HG03025 (cell line): ENCODE measurements around the gene FAM162B.
"Not testable (repeated sequence)": the region's sequence is repeated elsewhere in the genome, so short reads cannot be mapped to it uniquely, and the experiment has no call there.

ENCODE experiments used
- ATAC-seq: cut with Tn5 transposase; IDR thresholded peaks from one replicate; pipeline ENCODE4 v1.9.1; 2021; ENCODE audit warnings: mild to moderate bottlenecking, moderate library complexity; ENCODE audit not compliant: unreplicated experiment, low FRiP score

Gene FAM162B

DNA sequence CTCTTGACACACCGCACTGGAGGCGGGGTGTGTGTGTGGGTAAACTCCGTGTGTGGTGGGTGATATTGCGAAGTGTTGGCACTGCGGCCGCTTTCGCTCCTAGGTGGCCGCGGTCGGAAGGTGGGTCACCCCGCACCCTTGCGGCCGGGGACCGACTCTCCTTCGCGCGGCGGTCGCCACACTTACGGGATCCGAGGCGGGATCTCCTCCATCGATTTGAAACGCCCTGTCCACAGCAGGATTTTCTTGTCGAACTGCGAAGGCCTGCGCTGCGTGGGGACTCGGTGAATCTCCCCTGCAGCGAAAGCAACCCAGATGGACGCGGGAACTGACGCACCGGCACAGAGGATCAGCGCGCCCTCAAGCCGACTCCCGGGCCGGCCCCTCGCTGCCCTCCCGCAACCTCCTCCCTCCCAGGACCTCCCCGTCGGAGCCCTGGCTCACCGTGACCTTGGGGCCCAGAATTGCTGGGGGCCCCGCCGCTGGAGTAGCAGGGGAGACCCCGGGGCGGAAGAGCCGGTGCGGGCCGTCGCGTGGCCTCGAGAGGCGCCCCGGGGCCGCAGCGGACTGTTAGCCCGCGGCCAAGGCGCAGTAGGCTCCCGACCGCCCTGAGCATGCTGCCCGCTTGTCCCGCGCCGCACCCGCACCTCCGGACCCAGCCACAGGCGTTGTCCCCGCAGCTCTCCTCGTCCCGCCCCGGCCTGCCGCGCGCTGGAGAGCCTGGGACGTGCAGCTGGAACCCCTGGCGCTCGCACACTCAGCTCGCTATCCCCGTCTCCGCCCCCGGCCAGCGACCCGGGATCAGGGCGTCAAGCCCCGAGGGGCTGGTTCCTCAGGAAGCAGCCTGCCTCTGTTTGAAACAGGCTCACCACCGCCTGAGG lies at the start of gene FAM162B:
Gene FAM162B (minus strand): TSS at position 759 of the 881 bp plus-strand sequence. CDS start 143 bp downstream, at position 616.
- no peak for ATAC-seq

GRCh38 chr6:116812051-116812650 lies 46.6 kb upstream of the FAM162B start:
- ATAC-seq = no peak

DNA sequence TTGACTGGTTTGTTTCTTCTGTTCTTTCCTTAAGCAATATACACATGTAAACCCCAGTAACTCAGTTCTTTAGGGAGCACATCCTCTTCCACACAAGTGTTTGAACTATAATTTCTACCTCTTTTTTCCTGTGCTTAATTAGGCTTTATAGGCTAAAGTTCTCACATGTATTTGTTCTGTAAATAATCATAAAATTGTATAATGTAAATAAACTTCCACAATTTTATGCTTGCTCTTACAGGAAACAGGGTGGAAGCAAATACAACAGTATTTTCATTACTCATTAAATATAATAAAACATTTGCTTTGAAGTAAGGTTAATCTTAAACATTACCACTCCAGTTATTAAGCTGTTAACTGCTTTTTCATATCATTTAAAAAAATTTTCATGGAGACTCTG lies 36.5 kb upstream of the FAM162B start:
- ATAC-seq = no peak

DNA sequence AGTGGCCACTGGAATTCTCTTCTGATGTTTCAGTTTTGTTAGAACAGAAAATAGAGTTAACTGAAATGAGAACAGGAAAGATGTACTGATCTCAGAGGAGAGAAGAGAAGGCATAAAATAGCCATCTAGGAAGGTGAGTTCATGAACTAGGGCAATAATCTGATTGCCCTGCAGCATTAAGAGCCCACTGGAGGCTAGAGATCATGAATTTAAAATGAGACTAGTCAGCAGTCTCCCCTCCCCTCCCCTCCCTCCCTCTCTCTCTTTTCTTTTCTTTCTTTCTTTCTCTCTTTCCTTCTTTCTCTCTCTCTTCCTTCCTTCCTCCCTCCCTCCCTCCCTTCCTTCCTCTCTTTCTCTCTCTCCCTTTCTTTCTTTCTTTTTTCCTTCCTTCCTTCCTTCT lies 34.4 kb upstream of the FAM162B start:
- no peak for ATAC-seq

DNA sequence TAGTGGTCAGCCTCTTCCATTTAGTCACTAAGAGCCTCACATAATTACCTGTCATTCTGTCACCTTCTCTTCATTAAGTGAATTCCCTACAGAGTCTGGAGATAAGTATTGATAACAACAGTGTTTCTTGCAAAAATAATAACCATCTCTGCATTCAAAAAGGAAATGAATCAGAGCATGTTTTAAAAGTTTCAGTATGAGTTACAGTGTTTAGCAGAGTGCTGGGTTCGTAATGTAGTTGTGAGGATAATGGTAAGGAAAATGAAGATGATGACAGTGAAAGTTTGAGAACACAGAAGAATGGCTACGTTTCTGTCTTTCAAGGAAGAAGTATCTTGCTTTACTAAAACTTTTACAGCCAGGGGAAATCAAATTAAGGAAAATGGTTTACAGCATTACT lies 32.1 kb upstream of the FAM162B start:
- ATAC-seq = no peak

DNA sequence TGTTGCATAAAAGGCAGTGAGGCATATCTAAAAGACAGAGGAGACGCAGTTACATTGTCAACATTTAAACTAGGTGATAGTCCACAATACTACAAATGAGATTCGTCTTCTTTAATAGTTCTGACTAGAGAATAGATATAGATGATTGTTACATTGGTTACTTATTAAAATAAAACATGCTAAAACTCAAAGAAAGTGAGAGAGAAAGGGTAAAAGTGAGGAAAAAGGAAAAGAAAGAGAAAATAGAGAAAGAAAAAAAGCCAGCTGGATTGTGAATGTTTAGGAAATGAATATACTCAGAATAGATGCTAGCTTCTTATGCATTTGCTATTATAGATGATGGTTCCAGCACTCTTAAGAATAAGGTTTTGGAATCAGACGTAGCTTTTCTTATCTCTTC lies 27.7 kb upstream of the FAM162B start:
- no peak for ATAC-seq

DNA sequence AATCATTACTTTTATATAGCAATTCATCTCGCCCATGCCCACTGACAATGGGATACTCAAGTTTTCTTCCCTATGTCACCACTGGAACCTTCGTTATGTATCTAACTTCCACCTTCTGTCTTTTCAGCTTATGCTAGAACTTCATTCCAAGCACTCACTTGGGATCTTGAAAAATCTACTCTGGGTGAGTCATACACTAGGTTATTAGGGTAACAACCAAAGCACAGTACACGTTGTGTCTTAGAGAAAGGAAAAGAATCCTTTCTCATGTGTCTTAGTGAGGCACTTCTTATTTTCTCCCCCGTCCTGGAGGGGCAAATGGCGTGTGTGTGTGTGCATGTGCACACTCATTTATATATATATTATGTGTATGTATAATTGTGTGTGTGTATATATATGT lies 18.3 kb upstream of the FAM162B start:
- ATAC-seq = no peak

- ATAC-seq = no peak
Measured at GRCh38 chr6:116779573-116780164, 14.2 kb upstream of the FAM162B start.

- ATAC-seq = no peak
Measured at GRCh38 chr6:116773886-116774285, 8.4 kb upstream of the FAM162B start.

GRCh38 chr6:116772450-116772849 lies 6.9 kb upstream of the FAM162B start:
- no peak for ATAC-seq

DNA sequence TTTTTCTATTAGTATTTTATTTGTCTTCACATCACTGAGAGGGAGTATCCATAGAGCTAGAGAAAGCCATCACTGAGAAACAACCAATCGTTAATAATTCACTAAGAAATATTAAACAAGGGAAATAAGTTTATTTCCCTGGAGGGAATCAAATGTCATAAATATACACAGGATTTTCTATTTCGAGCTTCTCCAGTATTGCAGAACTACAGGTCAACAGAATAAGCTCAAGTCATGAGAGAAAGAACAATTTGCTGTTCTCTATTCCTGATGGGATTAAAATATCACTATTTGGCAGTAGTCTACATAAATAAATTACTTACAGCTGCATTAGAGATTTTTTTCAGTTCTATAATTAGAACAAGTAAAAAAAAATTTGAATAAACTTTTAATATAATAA lies 2.2 kb upstream of the FAM162B start:
- ATAC-seq = no peak

DNA sequence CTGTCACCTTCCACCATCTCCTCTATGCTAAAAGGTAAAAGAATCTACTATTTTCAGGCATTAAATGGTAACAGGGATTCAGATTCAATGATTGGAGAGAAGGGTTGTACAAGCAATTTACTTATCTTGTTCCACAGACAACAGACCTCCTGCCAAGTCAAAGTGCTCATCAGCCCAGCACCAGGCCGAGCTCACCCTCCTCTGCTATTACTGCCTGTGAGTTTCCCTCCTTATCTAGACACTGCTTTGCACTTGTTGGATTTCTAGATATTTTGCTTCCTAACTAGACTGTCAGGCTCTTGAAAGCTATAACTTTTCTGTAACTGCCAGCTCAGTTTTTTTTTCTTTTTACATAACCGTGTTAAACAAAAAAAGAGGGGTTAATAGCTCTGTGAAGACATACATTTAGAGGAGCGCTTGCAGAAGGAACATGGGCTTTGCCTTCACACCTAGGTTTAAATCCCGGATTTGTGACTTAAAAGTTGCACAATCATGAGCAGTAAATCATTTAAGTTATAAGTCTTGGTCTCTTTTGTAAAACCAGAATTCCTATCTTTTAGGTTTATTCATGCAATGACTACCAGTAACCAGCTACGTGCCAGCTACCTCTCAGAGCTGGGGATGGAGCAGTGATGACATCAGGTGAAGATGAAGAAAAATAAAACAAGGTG lies 1.1 kb upstream of the FAM162B start:
- no peak for ATAC-seq

DNA sequence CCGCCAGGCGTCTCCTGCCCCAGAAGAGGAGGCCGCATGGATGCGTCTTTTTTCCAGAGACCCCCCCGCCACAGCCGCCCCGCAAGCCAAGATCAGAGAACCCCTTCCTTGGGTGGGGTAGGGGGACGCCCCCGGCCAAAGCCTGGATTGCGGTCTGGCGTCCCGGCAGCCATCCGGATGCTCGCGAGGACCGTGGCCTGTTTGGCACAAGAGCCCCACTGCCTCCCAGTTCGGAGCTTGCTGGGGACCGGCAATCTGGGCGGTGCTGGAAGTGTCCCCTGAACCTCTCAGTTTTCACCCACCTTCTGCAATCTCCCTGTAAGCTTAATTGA lies 924 bp downstream of the FAM162B start:
- no peak for ATAC-seq

DNA sequence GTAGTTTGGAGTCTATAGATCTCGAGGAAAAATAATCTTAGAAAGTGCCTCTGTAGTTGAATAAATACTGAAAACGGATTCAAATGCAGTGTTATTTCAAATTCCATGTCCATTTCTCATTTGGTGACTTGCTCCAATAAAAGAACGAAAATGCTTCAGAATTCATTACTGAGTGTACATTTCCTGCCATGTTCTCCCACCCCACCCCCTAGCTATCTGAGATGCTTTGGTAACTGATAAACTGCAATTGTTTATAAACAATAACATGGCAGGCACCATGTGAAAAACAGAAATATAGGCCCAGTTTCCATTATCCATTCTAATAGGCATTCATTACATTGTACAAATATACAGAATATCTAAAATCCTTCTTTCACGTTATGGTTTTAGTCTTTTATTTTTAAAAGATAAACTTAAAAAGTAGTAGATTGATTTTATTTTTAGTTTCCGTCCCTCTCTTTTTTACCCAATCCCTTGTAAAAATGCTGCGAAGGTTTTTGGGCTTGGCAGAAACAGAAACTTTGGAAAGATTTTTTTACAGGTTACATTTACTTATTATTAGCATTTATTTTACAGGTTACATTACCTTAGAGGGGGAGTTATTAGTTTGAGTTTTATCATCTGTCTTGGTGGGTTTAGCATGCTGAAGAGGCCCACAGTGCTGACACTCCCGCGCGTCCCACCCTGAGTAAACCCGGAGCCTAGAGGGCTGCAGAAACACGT lies 1.5 kb downstream of the FAM162B start:
- no peak for ATAC-seq

DNA sequence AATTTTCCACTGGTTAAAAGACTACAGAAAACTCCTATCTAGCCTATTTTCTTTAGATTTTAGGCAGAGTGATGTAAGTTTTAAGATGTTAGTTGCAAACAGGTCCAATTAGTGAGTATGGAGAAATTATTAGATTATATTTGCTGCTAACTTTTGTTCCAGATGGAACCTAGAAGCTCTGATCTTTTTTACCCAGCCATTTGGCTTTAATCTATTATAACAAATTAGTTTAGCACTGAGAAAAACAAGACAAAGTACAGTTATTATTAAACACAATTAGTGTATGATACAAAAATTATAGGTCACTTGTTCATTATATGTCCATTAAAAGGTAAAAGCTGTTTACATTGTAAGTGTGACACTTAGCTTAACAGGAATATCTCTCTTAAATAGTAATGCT lies 2.5 kb downstream of the FAM162B start:
- ATAC-seq = no peak

GRCh38 chr6:116762235-116762634 lies 3.3 kb downstream of the FAM162B start:
- ATAC-seq = no peak

DNA sequence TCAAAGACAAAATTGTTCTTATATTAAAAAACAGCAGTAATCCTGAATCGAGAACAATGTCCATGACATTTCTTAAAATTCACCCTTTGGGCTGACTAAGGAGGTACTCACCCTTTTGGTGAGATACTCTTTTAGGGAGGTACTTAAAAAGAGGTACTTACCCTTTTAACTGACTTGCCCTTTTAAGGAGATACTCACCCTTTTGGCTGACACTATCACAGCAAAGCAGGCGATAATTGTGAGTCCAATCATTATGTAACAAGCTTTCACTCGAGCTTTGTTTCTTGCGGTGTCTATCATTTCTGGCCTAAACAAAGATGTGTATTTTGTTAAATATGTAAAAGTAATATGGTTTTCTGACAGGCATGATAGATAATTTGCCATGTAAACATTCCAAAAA lies 3.7 kb downstream of the FAM162B start:
- ATAC-seq = no peak

- ATAC-seq = no peak
Measured at GRCh38 chr6:116745176-116745575, 20.3 kb downstream of the FAM162B start.

DNA sequence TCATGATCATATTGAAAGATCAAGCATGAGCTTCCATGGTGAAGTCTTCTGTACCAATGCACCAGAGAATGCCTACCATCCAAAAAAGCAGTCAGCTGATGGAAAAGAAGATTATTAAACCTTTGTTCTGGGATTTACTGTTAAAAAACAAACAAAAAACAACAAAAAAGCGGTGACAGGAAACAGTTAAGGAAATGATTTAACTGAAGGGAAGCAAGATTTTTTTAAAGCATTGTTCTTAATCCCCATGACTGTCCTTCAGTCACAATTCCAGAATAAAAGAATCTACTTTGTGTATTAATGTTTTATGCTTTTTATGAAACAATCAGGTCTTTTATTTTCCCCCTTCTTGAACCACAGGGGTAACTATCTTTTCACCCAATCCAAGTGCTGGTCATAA lies 23.9 kb downstream of the FAM162B start:
- ATAC-seq = no peak

DNA sequence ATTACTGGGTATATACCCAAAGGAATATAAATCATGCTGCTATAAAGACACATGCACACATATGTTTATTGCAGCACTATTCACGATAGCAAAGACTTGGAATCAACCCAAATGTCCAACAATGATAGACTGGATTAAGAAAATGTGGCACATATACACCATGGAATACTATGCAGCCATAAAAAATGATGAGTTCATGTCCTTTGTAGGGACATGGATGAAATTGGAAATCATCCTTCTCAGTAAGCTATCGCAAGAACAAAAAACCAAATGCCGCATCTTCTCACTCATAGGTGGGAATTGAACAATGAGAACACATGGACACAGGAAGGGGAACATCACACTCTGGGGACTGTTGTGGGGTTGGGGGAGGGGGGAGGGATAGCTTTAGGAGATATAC lies 25.0 kb downstream of the FAM162B start:
- ATAC-seq = not testable (repeated sequence)

DNA sequence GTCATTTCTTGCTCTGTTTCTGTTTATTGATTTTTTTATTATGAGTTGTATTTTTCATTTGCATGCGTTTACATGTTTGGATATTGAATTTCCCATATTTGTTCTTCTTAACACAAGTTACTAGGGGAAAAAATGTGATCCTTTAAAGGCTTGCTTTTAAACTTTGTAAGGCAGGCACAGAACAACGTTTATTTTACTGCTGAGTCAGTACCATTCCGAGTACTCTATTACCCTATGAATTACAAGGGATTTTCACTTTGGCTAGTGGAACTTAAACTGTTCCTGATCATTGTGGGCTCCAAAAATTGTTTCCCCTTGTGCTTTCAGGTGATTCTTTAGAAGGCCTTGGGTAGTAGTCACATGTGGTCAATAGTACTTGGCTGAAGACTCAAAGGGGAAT lies 28.5 kb downstream of the FAM162B start:
- ATAC-seq = no peak
